GM12878 (cell line): Measurements from ENCODE around the gene WNK2.

Experiments used
- CHD4 ChIP-seq: fragments of 200-600 bp; sonication (generic); IDR thresholded peaks from 2 replicates; pipeline ENCODE4 v1.6.1; 2016; ENCODE audit warnings: mild to moderate bottlenecking
- JUNB ChIP-seq: IDR thresholded peaks from 2 replicates; pipeline ENCODE4 v1.6.1; 2016; ENCODE audit warnings: antibody characterized with exemption, mild to moderate bottlenecking

DNA sequence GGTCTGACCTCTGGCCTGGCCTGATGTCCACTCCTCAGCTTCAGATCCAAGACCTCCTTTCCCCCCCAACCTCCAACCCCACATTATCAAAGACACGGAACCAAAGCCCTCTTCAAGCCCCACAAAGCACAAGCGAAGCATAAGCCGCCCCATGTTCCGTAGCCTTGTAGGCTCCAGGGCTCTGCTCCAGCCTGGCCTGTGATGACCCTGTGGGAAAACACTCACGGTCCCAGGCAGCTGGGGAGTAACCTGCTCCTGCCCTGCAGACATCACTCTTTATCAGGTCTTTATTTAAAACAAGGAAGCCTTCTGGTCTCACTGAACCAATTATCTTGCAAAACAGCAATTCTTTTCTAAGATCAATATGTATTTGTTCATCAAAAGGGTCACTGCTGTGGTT is 15.4 kb upstream of the WNK2 start:
- TF ChIP-seq JUNB (no peak), CHD4 (no peak)
